Upper lobe of right lung (tissue), 1 donor: ENCODE data around the gene CACNB4. TPM values are rescaled to one million over a fixed set of nuclear protein-coding genes. Genes with fewer than 3 reads are reported as not detected.

Experiments
- ATAC-seq: fragments of 200-7000 bp; cut with Tn5 transposase; one replicate; pipeline ENCODE4 v1.9.1; 2020; ENCODE audit warnings: mild to moderate bottlenecking, moderate library complexity
- DNase-seq: peaks from one replicate; pipeline ENCODE4 v3.0.0-alpha.2; 2020
- H3K27ac ChIP-seq: fragments of 200-600 bp; one replicate; pipeline ENCODE4 v1.8.0; 2022
- H3K27me3 ChIP-seq: fragments of 200-600 bp; one replicate; pipeline ENCODE4 v1.8.0; 2022; ENCODE audit warnings: mild to moderate bottlenecking
- H3K36me3 ChIP-seq: fragments of 200-600 bp; one replicate; pipeline ENCODE4 v1.8.0; 2022
- H3K4me1 ChIP-seq: fragments of 200-600 bp; one replicate; pipeline ENCODE4 v1.8.0; 2022
- H3K4me3 ChIP-seq: fragments of 200-600 bp; one replicate; pipeline ENCODE4 v1.8.0; 2022; ENCODE audit warnings: mild to moderate bottlenecking
- H3K9me3 ChIP-seq: fragments of 200-600 bp; one replicate; pipeline ENCODE4 v1.8.0; 2022
- CTCF ChIP-seq: fragments of 200-600 bp; IDR thresholded peaks from one replicate; pipeline ENCODE4 v1.8.0; 2022; ENCODE audit warnings: antibody characterized with exemption
- intact Hi-C: fragments of 100-400 bp; cut with DNase I; formaldehyde crosslinking; loops from one replicate; pipeline ENCODE4 v1.11.0; 2022
- total RNA-seq: library from RNA; stranded (reverse); fragmentation: NEBNext Ultra II Directional; extraction: Animal tissue kit (Norgen Biotek cat#: 25700); gene quantifications from one replicate; pipeline ENCODE4 v1.2.1, GENCODE V29; 2021
- donor health status: DM: no; HTN: yes; CAD: no; lungs with severe emphysema.

CACNB4 gene
- total RNA-seq, 1 donor from 2014 or later = 15.3 TPM

- intact Hi-C loops = no loop called here
- no peaks in the 10 kb centered on the region for H3K9me3 ChIP-seq
- no peak overlapping the region for H3K4me3 ChIP-seq
- ATAC-seq (peak; percentile 24), DNase-seq (no peak)
- no peak for TF ChIP-seq CTCF
- peak overlapping the region; percentile 12 for H3K27ac ChIP-seq
- no peaks in the 10 kb centered on the region for H3K27me3 ChIP-seq
- no peaks in the 10 kb centered on the region for H3K36me3 ChIP-seq
- H3K4me1 ChIP-seq = no peaks in the 10 kb centered on the region
Measured at GRCh38 chr2:152067823-152068222, 31.0 kb downstream of the CACNB4 start.

GRCh38 chr2:152065945-152066344 lies 32.9 kb downstream of the CACNB4 start:
- H3K27ac ChIP-seq = no peak overlapping the region
- ATAC-seq = peak; percentile 24
- DNase-seq = no peak
- no peaks in the 10 kb centered on the region for H3K27me3 ChIP-seq
- intact Hi-C loops = no loop called here
- H3K9me3 ChIP-seq = no peaks in the 10 kb centered on the region
- no peak overlapping the region for H3K4me3 ChIP-seq
- no peak for TF ChIP-seq CTCF
- H3K36me3 ChIP-seq = no peaks in the 10 kb centered on the region
- H3K4me1 ChIP-seq = peaks cover 7% of the 10 kb centered on the region

GRCh38 chr2:152064001-152064400 lies 34.8 kb downstream of the CACNB4 start:
- no peak for ATAC-seq
- no peak for DNase-seq
- Histone ChIP-seq H3K9me3 (no peaks in the 10 kb centered on the region), H3K4me1 (peaks cover 7% of the 10 kb centered on the region), H3K27me3 (no peaks in the 10 kb centered on the region), H3K36me3 (no peaks in the 10 kb centered on the region), H3K27ac (no peak overlapping the region), H3K4me3 (no peak overlapping the region)
- intact Hi-C loops = no loop called here
- no peak for TF ChIP-seq CTCF

- no peak overlapping the region for H3K27ac ChIP-seq
- ATAC-seq (peak; percentile 86), DNase-seq (no peak)
- no peaks in the 10 kb centered on the region for H3K36me3 ChIP-seq
- intact Hi-C loops = no loop called here
- peaks cover 7% of the 10 kb centered on the region for H3K4me1 ChIP-seq
- H3K27me3 ChIP-seq = no peaks in the 10 kb centered on the region
- H3K4me3 ChIP-seq = no peak overlapping the region
- no peak for TF ChIP-seq CTCF
- H3K9me3 ChIP-seq = no peaks in the 10 kb centered on the region
Measured at GRCh38 chr2:152063325-152063924, 35.4 kb downstream of the CACNB4 start.

GRCh38 chr2:152062125-152063091 lies 36.4 kb downstream of the CACNB4 start:
- H3K36me3 ChIP-seq = no peaks in the 10 kb centered on the region
- DNase-seq (no peak), ATAC-seq (peak; percentile 60)
- no peaks in the 10 kb centered on the region for H3K27me3 ChIP-seq
- no peaks in the 10 kb centered on the region for H3K9me3 ChIP-seq
- no peak for TF ChIP-seq CTCF
- peaks cover 7% of the 10 kb centered on the region for H3K4me1 ChIP-seq
- H3K27ac ChIP-seq = peak overlapping the region; percentile 12
- intact Hi-C loops = no loop called here
- H3K4me3 ChIP-seq = no peak overlapping the region
